Muscle layer of duodenum (tissue), 2 donors: ENCODE data around the gene VAMP5.
"Not testable (repeated sequence)": the region's sequence is repeated elsewhere in the genome, so short reads cannot be mapped to it uniquely, and the experiment has no call there.

ENCODE experiments used
- H3K27ac ChIP-seq: one replicate; pipeline ENCODE4 v1.7.0; 2013; ENCODE audit warnings: mild to moderate bottlenecking, low read length
- H3K27me3 ChIP-seq: one replicate; pipeline ENCODE4 v1.7.0; 2013; ENCODE audit warnings: low read depth, mild to moderate bottlenecking, control low read depth, low read length
- H3K36me3 ChIP-seq, 2 donors: one replicate each; pipeline ENCODE4 v1.7.0; 2013; ENCODE audit warnings: low read length in 2 of 2, control low read depth in 1 of 2, mild to moderate bottlenecking in 1 of 2; ENCODE audit not compliant: insufficient read depth in 2 of 2, control insufficient read depth in 1 of 2
- H3K4me1 ChIP-seq, 2 donors: one replicate each; pipeline ENCODE4 v1.7.0; 2013; ENCODE audit warnings: low read length in 2 of 2, mild to moderate bottlenecking in 2 of 2, control low read depth in 1 of 2, moderate library complexity in 1 of 2; ENCODE audit not compliant: insufficient read depth in 2 of 2, control insufficient read depth in 1 of 2
- H3K4me3 ChIP-seq, 2 donors: one replicate each; pipeline ENCODE4 v1.7.0; 2013; ENCODE audit warnings: low read length in 2 of 2, low read depth in 1 of 2, mild to moderate bottlenecking in 1 of 2
- H3K9me3 ChIP-seq, 2 donors: one replicate each; pipeline ENCODE4 v1.7.0; 2013; ENCODE audit warnings: low read length in 2 of 2, control low read depth in 1 of 2, mild to moderate bottlenecking in 1 of 2; ENCODE audit not compliant: control insufficient read depth in 1 of 2
- donor health status: healthy.

The VAMP5 gene

GRCh38 chr2:85598594-85599340 is 14.5 kb downstream of the VAMP5 start:
- Histone ChIP-seq H3K9me3 (no peaks in the 10 kb centered on the region), H3K27me3 (no peaks in the 10 kb centered on the region), H3K27ac (no peak overlapping the region), H3K36me3 (peaks cover 22 to 27% of the 10 kb centered on the region in 2 donors), H3K4me3 (no peak overlapping the region), H3K4me1 (peaks cover 19 to 31% of the 10 kb centered on the region in 2 donors)

- Histone ChIP-seq H3K4me1 (peaks cover 19 to 35% of the 10 kb centered on the region in 2 donors), H3K36me3 (peaks cover 22 to 27% of the 10 kb centered on the region in 2 donors), H3K27me3 (no peaks in the 10 kb centered on the region), H3K4me3 (no peak overlapping the region), H3K27ac (no peak overlapping the region), H3K9me3 (no peaks in the 10 kb centered on the region)
These were observed 15.4 kb downstream of the VAMP5 start for GRCh38 chr2:85599468-85600234.

GRCh38 chr2:85600235-85600575 is 16.0 kb downstream of the VAMP5 start:
- H3K4me1 ChIP-seq, result peaks cover 19 to 37% of the 10 kb centered on the region in 2 donors
- no peaks in the 10 kb centered on the region for H3K27me3 ChIP-seq
- H3K36me3 ChIP-seq, result peaks cover 22 to 27% of the 10 kb centered on the region in 2 donors
- H3K27ac ChIP-seq, result no peak overlapping the region
- no peak overlapping the region for H3K4me3 ChIP-seq
- H3K9me3 ChIP-seq, result no peaks in the 10 kb centered on the region

- Histone ChIP-seq H3K27me3 (no peaks in the 10 kb centered on the region), H3K9me3 (no peaks in the 10 kb centered on the region), H3K36me3 (peaks cover 22 to 27% of the 10 kb centered on the region in 2 donors), H3K4me3 (peak overlapping the region; percentile 78 to 79), H3K4me1 (peaks cover 17 to 42% of the 10 kb centered on the region in 2 donors), H3K27ac (peak overlapping the region; percentile 65)
These were observed 16.9 kb downstream of the VAMP5 start for GRCh38 chr2:85600951-85601770.

GRCh38 chr2:85601771-85602475 is 17.7 kb downstream of the VAMP5 start:
- Histone ChIP-seq H3K9me3 (no peaks in the 10 kb centered on the region), H3K4me3 (peak overlapping the region; percentile 78 to 79), H3K27me3 (no peaks in the 10 kb centered on the region), H3K4me1 (peaks cover 10 to 34% of the 10 kb centered on the region in 2 donors), H3K27ac (peak overlapping the region; percentile 65), H3K36me3 (peaks cover 20 to 31% of the 10 kb centered on the region in 2 donors)

GRCh38 chr2:85602476-85603234 is 18.4 kb downstream of the VAMP5 start, which contains the start of gene TMEM150A:
Gene TMEM150A (minus strand): TSS chr2:85602698. CDS start chr2:85601948, 750 bp downstream.
- peaks cover 14 to 31% of the 10 kb centered on the region in 2 donors for H3K36me3 ChIP-seq
- no peaks in the 10 kb centered on the region for H3K27me3 ChIP-seq

GRCh38 chr2:85604133-85604444 is 19.9 kb downstream of the VAMP5 start:
- H3K4me1 ChIP-seq, result peaks cover 8 to 32% of the 10 kb centered on the region in 2 donors
- not testable (repeated sequence) for H3K27ac ChIP-seq

More at GRCh38 chr2:85602476-85603234, 18.4 kb downstream of the VAMP5 start, which contains the start of gene TMEM150A:
- Histone ChIP-seq H3K4me3 (peak within 1 kb of the TSS; percentile 79 to 88), H3K9me3 (no peaks in the 10 kb centered on the region), H3K4me1 (peaks cover 8 to 29% of the 10 kb centered on the region in 2 donors), H3K27ac (peak within 1 kb of the TSS; percentile 72)

GRCh38 chr2:85604568-85605339 is 20.5 kb downstream of the VAMP5 start:
- Histone ChIP-seq H3K4me1 (peaks cover 8 to 36% of the 10 kb centered on the region in 2 donors), H3K36me3 (peaks cover 11 to 31% of the 10 kb centered on the region in 2 donors), H3K27me3 (no peaks in the 10 kb centered on the region), H3K9me3 (no peaks in the 10 kb centered on the region), H3K4me3 (no peak overlapping the region), H3K27ac (no peak overlapping the region)

More at GRCh38 chr2:85604133-85604444, 19.9 kb downstream of the VAMP5 start:
- peaks cover 13 to 31% of the 10 kb centered on the region in 2 donors for H3K36me3 ChIP-seq
- H3K9me3 ChIP-seq, H3K27me3 ChIP-seq: not testable (repeated sequence)
- H3K4me3 ChIP-seq, result peak overlapping the region in 1 of 2 donors; percentile 79

GRCh38 chr2:85605406-85606115 is 21.3 kb downstream of the VAMP5 start:
- Histone ChIP-seq H3K27ac (no peak overlapping the region), H3K9me3 (no peaks in the 10 kb centered on the region), H3K4me3 (no peak overlapping the region), H3K27me3 (no peaks in the 10 kb centered on the region), H3K36me3 (peaks cover 11 to 25% of the 10 kb centered on the region in 2 donors), H3K4me1 (peaks cover 8 to 43% of the 10 kb centered on the region in 2 donors)
